HG03439 (cell line): Measurements from ENCODE around the gene STARD13.

ENCODE experiments used
- ATAC-seq: cut with Tn5 transposase; IDR thresholded peaks from one replicate; pipeline ENCODE4 v1.9.1; 2021; ENCODE audit warnings: mild to moderate bottlenecking, moderate library complexity; ENCODE audit not compliant: unreplicated experiment

STARD13 gene

GRCh38 chr13:33308863-33309262 is 23.3 kb upstream of the STARD13 start:
- no peak for ATAC-seq

DNA sequence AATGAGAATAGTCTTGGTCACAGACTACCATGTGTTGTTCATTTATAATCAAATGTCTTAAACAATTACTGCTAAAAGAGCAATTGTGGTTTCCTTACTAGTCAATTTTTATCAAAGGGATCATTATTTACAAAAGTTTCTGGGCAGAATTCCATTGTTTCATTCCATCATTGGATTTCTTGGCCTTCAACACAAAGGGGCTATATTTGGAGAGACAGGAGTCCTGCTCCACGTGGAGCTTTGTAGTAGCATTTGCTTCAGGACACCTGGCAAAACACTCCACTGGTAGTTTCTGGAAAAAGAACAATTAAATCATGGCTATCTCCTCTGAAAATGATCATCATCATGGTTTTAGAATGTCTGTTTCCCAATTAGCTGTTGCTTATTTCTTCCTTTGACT is 22.3 kb upstream of the STARD13 start:
- ATAC-seq = no peak

GRCh38 chr13:33303855-33304597 is 18.5 kb upstream of the STARD13 start:
- ATAC-seq = no peak

DNA sequence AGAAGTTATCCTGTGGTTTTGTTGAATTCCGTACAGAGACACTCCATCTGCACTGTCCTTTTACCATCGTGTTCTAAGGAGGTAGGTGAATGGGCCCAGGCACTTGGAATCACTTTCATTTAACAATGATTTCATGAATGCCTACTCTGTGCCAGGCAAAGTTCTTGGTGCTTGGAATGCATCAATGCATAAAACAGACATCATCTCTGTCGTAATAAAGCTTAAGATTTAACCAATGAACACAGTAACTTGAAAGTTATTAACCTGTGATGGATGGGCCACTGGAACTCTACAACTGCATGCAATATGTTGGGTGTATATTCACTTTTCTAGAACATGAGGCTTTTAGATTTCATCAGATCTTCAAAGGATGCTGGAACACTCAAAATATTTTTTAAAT is 14.1 kb upstream of the STARD13 start:
- ATAC-seq = no peak

- no peak for ATAC-seq
Observed at GRCh38 chr13:33296793-33297425, 11.4 kb upstream of the STARD13 start.

GRCh38 chr13:33292712-33293111 is 7.2 kb upstream of the STARD13 start:
- ATAC-seq = no peak

GRCh38 chr13:33290421-33290965 is 4.9 kb upstream of the STARD13 start:
- ATAC-seq = no peak

GRCh38 chr13:33289966-33290365 is 4.4 kb upstream of the STARD13 start:
- ATAC-seq = no peak

- ATAC-seq = no peak
Observed at GRCh38 chr13:33287142-33287882, 1.8 kb upstream of the STARD13 start.

DNA sequence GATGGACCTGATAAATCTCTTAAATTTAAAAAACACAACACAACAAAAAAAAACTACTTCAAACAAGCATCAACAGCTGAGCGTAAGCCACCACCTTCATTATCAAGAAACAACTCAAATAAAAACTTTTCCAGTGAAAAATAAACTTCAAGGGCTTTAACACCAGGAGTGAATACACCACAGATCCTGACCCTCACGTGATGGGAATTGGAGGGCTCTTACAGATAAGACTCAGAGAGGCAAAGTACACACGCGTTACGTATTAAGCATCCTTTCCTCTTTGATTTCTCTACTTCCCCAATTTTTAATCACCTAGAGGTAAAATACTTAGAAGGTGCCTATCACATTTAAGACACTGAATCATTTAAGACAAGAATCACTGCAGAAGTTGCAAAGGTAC is 573 bp upstream of the STARD13 start:
- no peak for ATAC-seq

DNA sequence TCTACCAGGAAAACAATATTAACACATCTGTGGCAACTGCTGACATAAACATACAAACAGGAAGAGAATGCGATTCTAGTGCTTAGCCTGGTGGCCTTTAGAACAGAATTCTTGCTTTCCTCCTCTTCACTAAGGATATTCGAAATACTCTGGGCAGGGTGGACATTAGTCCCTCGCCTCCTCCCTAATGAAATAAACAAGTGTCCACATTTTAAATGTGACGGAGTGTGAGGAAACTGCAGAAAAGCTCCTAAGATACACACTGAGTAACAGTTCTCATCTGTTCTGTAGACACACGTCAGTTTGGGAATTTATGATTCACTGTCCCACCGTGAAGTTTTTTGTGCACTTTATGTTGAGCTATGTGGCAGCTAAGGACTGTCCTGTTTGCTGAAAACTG is 639 bp downstream of the STARD13 start:
- no peak for ATAC-seq

DNA sequence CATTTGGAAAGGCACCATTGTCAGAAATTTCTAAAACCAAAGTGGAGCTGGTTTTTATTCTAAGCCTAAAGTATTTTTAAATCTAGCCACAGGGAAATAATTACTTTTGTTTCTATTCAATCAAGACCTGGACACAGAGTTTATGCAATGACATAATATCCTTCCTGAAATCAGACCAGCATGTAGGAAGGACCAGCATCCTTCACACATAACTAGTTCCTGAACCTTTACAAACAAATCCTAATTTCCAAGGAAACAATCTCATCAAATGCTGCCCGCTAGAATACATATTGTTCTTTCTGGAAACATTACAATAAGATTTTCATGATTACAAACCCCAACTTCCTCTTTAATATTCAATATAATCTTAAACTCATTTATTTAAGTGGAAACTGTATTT is 1.5 kb downstream of the STARD13 start:
- no peak for ATAC-seq

DNA sequence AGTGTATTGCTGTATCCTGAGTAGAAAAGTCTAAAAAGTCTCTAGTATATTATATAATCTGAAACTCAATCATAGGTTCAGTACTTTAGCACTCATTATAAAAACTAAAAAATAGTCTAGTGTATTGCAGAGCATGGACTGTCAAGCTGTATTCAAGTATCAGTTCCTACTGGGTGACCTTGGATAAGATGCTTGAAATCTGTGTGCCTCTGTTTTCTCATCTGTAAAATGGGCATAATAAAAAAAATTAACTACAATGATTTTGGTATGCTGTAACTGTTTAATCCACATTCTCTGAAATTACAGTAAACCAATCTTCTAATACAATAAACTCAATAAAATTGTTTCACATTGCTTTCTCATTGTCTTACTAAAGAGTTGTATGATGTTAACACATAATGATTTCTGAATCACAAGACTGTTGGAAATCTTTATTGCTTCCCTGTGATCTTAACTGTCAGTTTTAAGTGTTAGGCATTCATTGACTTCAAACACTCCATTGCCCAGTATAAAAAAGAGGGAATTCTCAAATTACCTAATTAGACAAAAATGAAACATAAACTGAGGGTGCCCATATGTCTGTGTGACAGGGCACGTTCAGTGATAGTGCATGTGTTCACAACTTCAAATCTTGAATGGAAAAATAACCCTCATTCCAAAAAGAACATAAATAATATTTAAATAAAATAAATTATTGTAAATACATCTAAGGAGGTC is 2.2 kb downstream of the STARD13 start:
- no peak for ATAC-seq

- ATAC-seq = no peak
Observed at GRCh38 chr13:33281951-33282595, 3.5 kb downstream of the STARD13 start.

GRCh38 chr13:33280923-33281322 is 4.6 kb downstream of the STARD13 start:
- no peak for ATAC-seq

DNA sequence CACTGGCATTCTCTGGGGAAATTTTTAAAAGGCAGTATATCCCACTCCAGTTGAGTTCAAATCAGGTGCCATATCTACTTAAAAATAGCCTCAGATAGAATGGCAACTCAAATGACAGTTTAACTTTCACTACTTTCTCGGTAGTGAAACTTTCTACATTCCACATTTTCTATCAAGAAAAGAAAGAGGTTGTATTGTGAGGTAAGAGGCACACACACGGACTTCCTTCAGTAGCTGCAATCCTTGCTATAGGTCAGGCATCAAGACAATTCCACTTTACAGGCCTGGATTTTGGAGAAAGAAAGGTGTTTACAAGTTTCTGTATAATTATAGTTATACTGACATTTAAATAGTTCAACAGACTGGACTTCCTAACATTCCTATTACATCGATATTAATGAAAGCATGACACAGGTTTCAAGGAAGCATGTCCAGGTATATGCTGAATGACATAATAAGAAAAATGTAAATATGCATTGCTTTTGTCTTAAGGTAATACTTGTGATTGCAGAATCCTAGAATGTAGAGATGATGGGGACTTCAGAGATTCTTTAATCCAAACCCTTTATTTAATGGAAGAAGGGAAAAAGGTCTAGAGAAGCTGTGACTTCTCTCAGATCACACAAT is 5.2 kb downstream of the STARD13 start:
- no peak for ATAC-seq

DNA sequence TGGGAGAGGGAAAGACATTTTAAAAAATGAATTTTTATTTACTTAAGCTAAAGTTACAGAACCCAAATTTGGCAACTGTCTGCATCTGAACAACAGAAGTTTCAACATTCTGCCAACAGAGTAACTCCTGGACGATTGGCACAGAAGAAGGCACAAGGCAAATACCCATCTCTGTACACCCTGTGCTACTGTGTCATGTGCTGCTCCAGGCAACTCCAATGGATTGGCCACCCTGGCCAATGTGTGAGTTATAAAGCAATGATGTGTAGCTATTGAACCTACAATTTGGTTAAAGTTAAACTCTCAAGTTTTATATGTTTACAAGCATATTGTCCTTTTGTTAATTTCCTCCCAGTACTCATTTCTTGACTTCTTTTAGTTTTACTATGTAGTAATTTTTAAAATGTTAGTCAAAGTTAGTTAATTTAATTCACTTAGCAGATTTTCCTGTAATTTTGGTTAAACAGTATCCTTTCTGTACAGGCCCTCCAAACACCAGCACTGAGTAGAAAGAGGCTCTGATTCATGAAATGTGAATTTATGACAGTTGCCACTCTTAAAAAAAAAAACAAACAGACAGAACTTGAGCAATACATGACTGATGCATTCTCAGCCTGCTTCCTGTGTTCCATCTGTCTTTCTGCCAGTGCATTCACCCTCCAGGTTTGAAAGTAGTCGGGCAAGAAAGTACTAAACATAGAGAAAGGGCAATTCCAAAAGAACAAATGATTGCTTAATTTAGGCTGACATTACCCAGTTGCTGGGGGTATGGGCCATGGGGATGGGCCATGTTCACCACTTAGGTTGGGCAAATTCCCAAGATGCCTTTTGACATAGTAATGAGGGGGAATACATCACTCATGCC is 5.9 kb downstream of the STARD13 start:
- no peak for ATAC-seq

DNA sequence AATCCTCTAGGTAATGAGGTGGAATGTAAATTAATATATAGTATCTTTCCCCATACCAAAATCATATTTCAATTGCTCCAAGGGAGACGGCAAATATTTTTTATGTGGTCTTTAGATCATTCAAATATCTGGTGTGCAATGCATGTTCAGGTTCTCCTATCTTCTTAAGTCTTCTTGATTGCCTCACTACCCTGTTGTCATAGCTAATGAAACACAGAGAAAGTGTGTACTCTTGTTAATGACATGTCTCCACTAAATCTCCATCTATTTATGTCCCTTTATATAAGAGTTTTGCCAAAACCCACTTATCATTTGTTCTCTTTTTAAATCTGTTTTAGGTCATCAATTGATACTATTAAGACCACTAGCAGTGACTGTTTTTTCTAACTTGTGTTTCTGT is 6.6 kb downstream of the STARD13 start:
- ATAC-seq = no peak

GRCh38 chr13:33277946-33278345 is 7.6 kb downstream of the STARD13 start:
- no peak for ATAC-seq
